H1 (cell line): ENCODE data around the gene UBR3.

ENCODE experiments used
- JUND ChIP-seq: IDR thresholded peaks from 2 replicates; pipeline ENCODE4 v1.6.1; 2011; ENCODE audit warnings: mild to moderate bottlenecking, improper control_type of control experiment, low read length
- TAF1 ChIP-seq: IDR thresholded peaks from 2 replicates; pipeline ENCODE4 v1.6.1; 2011; ENCODE audit warnings: mild to moderate bottlenecking, low read depth, low read length
- TF ChIP-seq, protein P1 (sequence below), 3 experiments: IDR thresholded peaks; 1 replicate in 2 of 3; 2 replicates in 1 of 3; pipeline versions ENCODE4 v1.5.1 to v1.6.1; 2011; ENCODE audit warnings: low read length in 3 of 3, mild to moderate bottlenecking in 3 of 3, inconsistent platforms in 2 of 3, low read depth in 1 of 3, moderate library complexity in 1 of 3; ENCODE audit not compliant: insufficient read depth in 1 of 3; ENCODE audit errors: control extremely low read depth in 1 of 3

DNA sequence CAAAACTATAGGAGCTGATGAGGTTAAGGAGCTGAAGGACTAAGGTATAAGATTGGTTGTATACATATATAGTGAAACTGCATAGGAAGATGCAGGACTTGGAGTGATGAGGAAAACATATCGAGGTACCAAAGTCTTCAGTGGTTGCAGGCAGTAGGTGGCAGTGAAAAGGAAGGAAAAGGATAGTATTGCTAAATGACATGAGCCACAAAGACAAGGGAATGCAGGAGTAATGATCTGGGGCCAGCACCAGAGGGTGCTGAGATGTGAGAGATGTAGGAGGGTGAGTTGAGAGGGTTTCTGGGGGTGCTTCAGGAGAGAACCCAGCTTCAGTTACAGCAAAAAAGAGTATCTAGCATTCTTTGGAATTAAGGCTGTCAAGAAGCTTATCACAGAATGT is 178.4 kb downstream of the UBR3 start:
- TF ChIP-seq, protein P1, sequence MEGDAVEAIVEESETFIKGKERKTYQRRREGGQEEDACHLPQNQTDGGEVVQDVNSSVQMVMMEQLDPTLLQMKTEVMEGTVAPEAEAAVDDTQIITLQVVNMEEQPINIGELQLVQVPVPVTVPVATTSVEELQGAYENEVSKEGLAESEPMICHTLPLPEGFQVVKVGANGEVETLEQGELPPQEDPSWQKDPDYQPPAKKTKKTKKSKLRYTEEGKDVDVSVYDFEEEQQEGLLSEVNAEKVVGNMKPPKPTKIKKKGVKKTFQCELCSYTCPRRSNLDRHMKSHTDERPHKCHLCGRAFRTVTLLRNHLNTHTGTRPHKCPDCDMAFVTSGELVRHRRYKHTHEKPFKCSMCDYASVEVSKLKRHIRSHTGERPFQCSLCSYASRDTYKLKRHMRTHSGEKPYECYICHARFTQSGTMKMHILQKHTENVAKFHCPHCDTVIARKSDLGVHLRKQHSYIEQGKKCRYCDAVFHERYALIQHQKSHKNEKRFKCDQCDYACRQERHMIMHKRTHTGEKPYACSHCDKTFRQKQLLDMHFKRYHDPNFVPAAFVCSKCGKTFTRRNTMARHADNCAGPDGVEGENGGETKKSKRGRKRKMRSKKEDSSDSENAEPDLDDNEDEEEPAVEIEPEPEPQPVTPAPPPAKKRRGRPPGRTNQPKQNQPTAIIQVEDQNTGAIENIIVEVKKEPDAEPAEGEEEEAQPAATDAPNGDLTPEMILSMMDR (IDR thresholded peaks at IDR 0.05; ENCODE audit: control extremely low read depth in 1 of 3, insufficient read depth in 1 of 3, low read depth in 1 of 3, low read length in 3 of 3) = peak in 2 of 3 experiments; percentile 78 to 80; a peak in 3 of 4 replicates
- TF ChIP-seq JUND = no peak
- TF ChIP-seq TAF1 = no peak
